Endothelial cell of umbilical vein (primary cell): ENCODE measurements around the gene LGR6.

Source experiments
- CTCF ChIP-seq, 2 donors: IDR thresholded peaks; 1 replicate in 1 of 2; 2 replicates in 1 of 2; pipeline ENCODE4 v1.5.1; 2011; ENCODE audit warnings: low read length in 2 of 2, mild to moderate bottlenecking in 2 of 2, moderate library complexity in 2 of 2, control low read depth in 1 of 2, inconsistent platforms in 1 of 2, low read depth in 1 of 2; ENCODE audit not compliant: insufficient read depth in 1 of 2; ENCODE audit errors: extremely low read depth in 1 of 2
- EZH2 ChIP-seq: IDR thresholded peaks from 2 replicates; pipeline ENCODE4 v1.6.1; 2012; ENCODE audit warnings: borderline replicate concordance, low read depth, mild to moderate bottlenecking, moderate library complexity, low read length, inconsistent platforms; ENCODE audit not compliant: severe bottlenecking
- JUN ChIP-seq: IDR thresholded peaks from 2 replicates; pipeline ENCODE4 v1.6.1; 2011; ENCODE audit warnings: borderline replicate concordance, low read depth; ENCODE audit not compliant: insufficient read length, insufficient read depth
- MAX ChIP-seq: IDR thresholded peaks from 2 replicates; pipeline ENCODE4 v1.6.1; 2011; ENCODE audit not compliant: insufficient read depth, insufficient read length
- POLR2A ChIP-seq: IDR thresholded peaks from 2 replicates; pipeline ENCODE4 v1.6.1; 2012; ENCODE audit warnings: low read depth, mild to moderate bottlenecking, control low read depth, low read length

DNA sequence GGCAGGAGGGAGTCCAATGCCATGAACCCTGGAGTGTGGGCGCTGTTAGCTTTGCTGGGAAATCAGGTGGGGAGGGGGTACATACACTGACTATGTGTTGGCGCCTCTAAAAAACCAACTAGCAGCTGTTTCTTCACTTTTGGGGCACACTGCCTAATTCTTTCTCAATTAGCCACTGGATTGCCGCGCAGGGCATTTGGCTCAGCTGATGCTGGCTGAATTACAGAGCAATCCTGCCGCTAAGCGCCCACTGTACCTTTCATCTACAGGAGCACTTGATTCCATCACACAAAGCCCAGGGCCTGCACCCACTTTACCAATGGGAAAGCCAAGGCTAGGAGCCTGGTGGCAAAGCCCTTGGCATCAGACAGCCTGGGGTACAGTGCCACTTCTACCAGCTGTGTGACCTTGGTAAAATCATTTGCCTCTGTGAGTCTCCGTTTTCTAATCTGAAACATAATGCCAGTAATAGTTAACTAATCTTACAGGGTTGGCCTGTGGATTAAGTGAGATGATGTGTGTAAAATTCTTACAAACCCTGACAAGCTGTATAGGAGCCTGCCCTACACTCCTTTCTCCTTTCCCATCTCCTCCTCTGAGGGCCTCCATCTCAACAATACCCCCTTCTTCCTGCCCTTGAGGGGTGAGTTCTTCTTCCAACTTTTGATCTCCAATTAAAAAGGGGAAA lies 89.1 kb downstream of the LGR6 start:
- TF ChIP-seq CTCF (IDR thresholded peaks at IDR 0.05; ENCODE audit: extremely low read depth in 1 of 2, insufficient read depth in 1 of 2, low read depth in 1 of 2, low read length in 2 of 2) (no peak), EZH2 (no peak), JUN (no peak), POLR2A (no peak), MAX (no peak)
